Uterus (tissue), 2 donors: ENCODE data around the gene DNAJC7.

Experiments used
- CTCF ChIP-seq, 4 experiments: fragments of 200-600 bp in 2 of 4; fragments of 450-650 bp in 2 of 4; sonication (generic) in 2 of 4; IDR thresholded peaks; one replicate each; pipeline ENCODE4 v1.5.1; 2016 to 2019; ENCODE audit warnings: antibody characterized with exemption in 4 of 4, mild to moderate bottlenecking in 2 of 4, moderate library complexity in 1 of 4
- POLR2A ChIP-seq, 2 donors: fragments of 450-650 bp; IDR thresholded peaks; one replicate each; pipeline ENCODE4 v1.6.1; 2016; ENCODE audit warnings: antibody characterized with exemption in 2 of 2, mild to moderate bottlenecking in 1 of 2, moderate library complexity in 1 of 2

GRCh38 chr17:42023524-42024349 is 6.5 kb upstream of the DNAJC7 start:
- TF ChIP-seq CTCF (IDR thresholded peaks at IDR 0.05) (no peak), POLR2A (IDR thresholded peaks at IDR 0.05) (no peak)
